GM12873 (cell line): ENCODE results near the gene DOCK9.

Experiments used
- CTCF ChIP-seq: IDR thresholded peaks from 2 replicates; pipeline ENCODE4 v1.5.1; 2012; ENCODE audit warnings: low read depth, mild to moderate bottlenecking, moderate library complexity, low read length, control low read depth; ENCODE audit not compliant: insufficient read depth; ENCODE audit errors: missing control alignments

The DOCK9 gene

GRCh38 chr13:98846986-98847385, 130.9 kb downstream of the DOCK9 start:
- TF ChIP-seq CTCF: no peak

- TF ChIP-seq CTCF: no peak
Observed at GRCh38 chr13:98846521-98846920, 131.3 kb downstream of the DOCK9 start.

GRCh38 chr13:98845742-98846141, 132.1 kb downstream of the DOCK9 start:
- TF ChIP-seq CTCF: no peak

- no peak for TF ChIP-seq CTCF
Observed at GRCh38 chr13:98844021-98844420, 133.8 kb downstream of the DOCK9 start.

- no peak for TF ChIP-seq CTCF
Observed at GRCh38 chr13:98843482-98843877, 134.4 kb downstream of the DOCK9 start.

- peak; percentile 93 for TF ChIP-seq CTCF
Observed at GRCh38 chr13:98842858-98843481, 134.9 kb downstream of the DOCK9 start.

GRCh38 chr13:98842070-98842469, 135.8 kb downstream of the DOCK9 start:
- no peak for TF ChIP-seq CTCF
